Esophagus squamous epithelium (tissue), 5 donors: ENCODE measurements around the gene SGSM2. TPM values are rescaled to one million over a fixed set of nuclear protein-coding genes. Genes with fewer than 3 reads are reported as not detected.

Source experiments
- DNase-seq: peaks from one replicate; lab custom pipeline; 2025; lab: John Stamatoyannopoulos, UW
- H3K27ac ChIP-seq, 4 donors: fragments of 200-600 bp; sonication (generic); one replicate each; pipeline ENCODE4 v1.5.1; 2016 to 2019; ENCODE audit warnings: mild to moderate bottlenecking in 1 of 4
- H3K27me3 ChIP-seq, 4 donors: fragments of 200-600 bp; sonication (generic); 1 replicate in 3 of 4; 2 replicates in 1 of 4; pipeline versions ENCODE4 v1.5.1 to v1.6.0; 2017 to 2021; ENCODE audit warnings: antibody characterized with exemption in 1 of 4
- H3K36me3 ChIP-seq, 3 donors: fragments of 200-600 bp; sonication (generic); one replicate each; pipeline ENCODE4 v1.5.1; 2016 to 2019
- H3K4me1 ChIP-seq, 3 donors: fragments of 200-600 bp; sonication (generic); one replicate each; pipeline ENCODE4 v1.5.1; 2017 to 2019
- H3K4me3 ChIP-seq, 4 donors: fragments of 200-600 bp; sonication (generic); 1 replicate in 3 of 4; 2 replicates in 1 of 4; pipeline ENCODE4 v1.5.1; 2016 to 2019; ENCODE audit warnings: mild to moderate bottlenecking in 2 of 4, moderate library complexity in 1 of 4
- H3K9me3 ChIP-seq, 3 donors: fragments of 200-600 bp; sonication (generic); one replicate each; pipeline ENCODE4 v1.5.1; 2016 to 2019
- CTCF ChIP-seq, 6 experiments: fragments of 450-650 bp in 4 of 6; fragments of 200-600 bp in 2 of 6; sonication (generic) in 2 of 6; IDR thresholded peaks; one replicate each; pipeline ENCODE4 v1.5.1; 2016 to 2019; ENCODE audit warnings: antibody characterized with exemption in 6 of 6, mild to moderate bottlenecking in 4 of 6, moderate library complexity in 4 of 6
- POLR2A ChIP-seq, 4 donors: fragments of 450-650 bp; IDR thresholded peaks; one replicate each; pipeline ENCODE4 v1.6.1; 2017; ENCODE audit warnings: antibody characterized with exemption in 4 of 4, mild to moderate bottlenecking in 4 of 4, moderate library complexity in 3 of 4
- WGBS, 2 donors: methylation state at CpG; one replicate each; pipeline ENCODE4 v1.1.5; 2018; 5-methylcytosine and 5-hydroxymethylcytosine counted together
- intact Hi-C: fragments of 100-400 bp; cut with DNase I; formaldehyde crosslinking; loops from one replicate; pipeline ENCODE4 v1.15.0; 2022
- total RNA-seq, 4 donors: library from RNA; depleted of rRNA; stranded (reverse); fragments of >200 nt; gene quantifications; one replicate each; pipeline ENCODE4 v1.1.0, GENCODE V29; 2016
- donor health status: DM: yes; HTN: yes; CAD: no.

The SGSM2 gene
- total RNA-seq, 4 donors from 2014 or later, result 24.3 to 67.9 (median 35.3) TPM

- no peaks in the 10 kb centered on the region for H3K9me3 ChIP-seq
- peaks cover 27 to 75% (median 34%) of the 10 kb centered on the region in 3 donors for H3K4me1 ChIP-seq
Observed at GRCh38 chr17:2388020-2388682, 50.9 kb downstream of the SGSM2 start.

GRCh38 chr17:2388683-2389055 is 51.4 kb downstream of the SGSM2 start:
- Histone ChIP-seq H3K9me3 (no peaks in the 10 kb centered on the region), H3K27me3 (no peaks in the 10 kb centered on the region), H3K36me3 (peaks cover 17 to 60% (median 24%) of the 10 kb centered on the region in 3 donors), H3K27ac (peak overlapping the region in 1 of 4 donors; percentile 92), H3K4me3 (no peak overlapping the region), H3K4me1 (peaks cover 27 to 72% (median 34%) of the 10 kb centered on the region in 3 donors)
- WGBS, 2 donors, result 84 to 93% methylated on average over 15 of the region's 15 CpGs
- DNase-seq, result no peak
- TF ChIP-seq POLR2A (IDR thresholded peaks at IDR 0.05) (no peak), CTCF (IDR thresholded peaks at IDR 0.05) (peak in 1 of 6 experiments; percentile 20)
- intact Hi-C loops, result no loop called here

More at GRCh38 chr17:2388020-2388682, 50.9 kb downstream of the SGSM2 start:
- no peaks in the 10 kb centered on the region for H3K27me3 ChIP-seq
- H3K36me3 ChIP-seq, result peaks cover 17 to 65% (median 24%) of the 10 kb centered on the region in 3 donors
- no peak for DNase-seq
- no peak for TF ChIP-seq CTCF (IDR thresholded peaks at IDR 0.05)
- TF ChIP-seq POLR2A (IDR thresholded peaks at IDR 0.05), result no peak
- 83 to 91% methylated on average over 14 to 16 of the region's 21 CpGs for WGBS, 2 donors
- no peak overlapping the region for H3K4me3 ChIP-seq
- intact Hi-C loops, result no loop called here
- H3K27ac ChIP-seq, result peak overlapping the region in 1 of 4 donors; percentile 92

- H3K36me3 ChIP-seq, result peaks cover 21 to 58% (median 24%) of the 10 kb centered on the region in 3 donors
- no peak overlapping the region for H3K4me3 ChIP-seq
- peak overlapping the region; percentile 18 to 100 (median 96) for H3K27ac ChIP-seq
- H3K9me3 ChIP-seq, result no peaks in the 10 kb centered on the region
- TF ChIP-seq CTCF (IDR thresholded peaks at IDR 0.05) (no peak), POLR2A (IDR thresholded peaks at IDR 0.05) (no peak)
- no peaks in the 10 kb centered on the region for H3K27me3 ChIP-seq
- WGBS, 2 donors, result 47 to 72% methylated on average over 6 to 11 of the region's 12 CpGs
- intact Hi-C loops, result no loop called here
- H3K4me1 ChIP-seq, result peaks cover 39 to 81% (median 49%) of the 10 kb centered on the region in 3 donors
- DNase-seq, result no peak
Observed at GRCh38 chr17:2390199-2390836, 53.0 kb downstream of the SGSM2 start.

GRCh38 chr17:2391597-2392251 is 54.4 kb downstream of the SGSM2 start:
- Histone ChIP-seq H3K27ac (peak overlapping the region; percentile 92 to 100 (median 100)), H3K4me1 (peaks cover 50 to 81% (median 56%) of the 10 kb centered on the region in 3 donors), H3K27me3 (no peaks in the 10 kb centered on the region), H3K36me3 (peaks cover 13 to 44% (median 16%) of the 10 kb centered on the region in 3 donors), H3K4me3 (peak overlapping the region in 3 of 4 donors; percentile 64 to 86 (median 70)), H3K9me3 (no peaks in the 10 kb centered on the region)
- intact Hi-C loops, result no loop called here
- DNase-seq, result no peak
- TF ChIP-seq POLR2A (IDR thresholded peaks at IDR 0.05), result no peak
- no peak for TF ChIP-seq CTCF (IDR thresholded peaks at IDR 0.05)
- WGBS, 2 donors, result 46 to 79% methylated on average over 13 to 18 of the region's 18 CpGs
